HG02938 (cell line): Measurements from ENCODE around the gene CWF19L1.
"Not testable (repeated sequence)": the region's sequence is repeated elsewhere in the genome, so short reads cannot be mapped to it uniquely, and the experiment has no call there.

Experiments
- ATAC-seq: cut with Tn5 transposase; IDR thresholded peaks from one replicate; pipeline ENCODE4 v1.9.1; 2021; ENCODE audit warnings: mild to moderate bottlenecking, moderate library complexity; ENCODE audit not compliant: unreplicated experiment

CWF19L1 gene

GRCh38 chr10:100267239-100268104 lies at the start of gene CWF19L1:
CWF19L1 (minus strand) TSS chr10:100267638; CDS start chr10:100267593, 45 bp downstream.
- peak; percentile 65 for ATAC-seq

DNA sequence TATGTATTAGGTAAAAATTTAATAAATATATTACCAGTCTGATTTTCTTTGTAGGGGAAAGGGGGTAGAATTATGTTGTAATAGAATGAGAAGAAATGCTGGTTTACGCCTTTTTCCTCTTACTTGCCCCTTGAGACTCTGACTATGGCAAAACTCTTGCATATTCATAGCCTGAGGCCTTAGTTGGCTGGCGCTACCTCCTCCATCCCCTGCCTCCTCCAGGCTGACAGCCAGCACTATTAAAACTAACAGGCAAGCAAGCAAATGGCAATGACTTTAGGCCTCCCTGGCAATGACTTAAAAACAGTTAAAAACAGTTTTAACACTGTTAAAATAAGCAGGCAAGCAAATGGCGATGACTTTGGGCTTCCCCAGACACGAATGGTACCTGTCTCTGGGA lies 48.2 kb upstream of the CWF19L1 start:
- ATAC-seq, result no peak

DNA sequence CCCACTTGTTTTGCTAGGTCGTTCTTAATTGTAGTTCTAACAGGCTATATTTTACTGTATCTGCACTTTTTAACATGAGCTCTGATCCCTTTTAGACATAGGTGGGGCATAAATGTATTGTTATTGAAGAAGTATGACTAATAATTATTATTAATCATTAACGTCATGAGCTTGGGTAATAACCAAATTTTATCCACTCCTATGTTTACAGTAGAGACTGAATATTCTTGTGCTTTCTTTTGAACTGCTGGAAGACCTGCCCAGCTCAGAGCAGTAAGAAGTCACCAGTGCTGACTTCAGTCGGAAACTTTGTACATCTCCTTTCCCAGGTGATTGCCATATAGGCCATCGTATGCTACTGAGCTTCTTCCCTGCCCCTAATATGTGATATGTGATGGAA lies 43.9 kb upstream of the CWF19L1 start:
- no peak for ATAC-seq

DNA sequence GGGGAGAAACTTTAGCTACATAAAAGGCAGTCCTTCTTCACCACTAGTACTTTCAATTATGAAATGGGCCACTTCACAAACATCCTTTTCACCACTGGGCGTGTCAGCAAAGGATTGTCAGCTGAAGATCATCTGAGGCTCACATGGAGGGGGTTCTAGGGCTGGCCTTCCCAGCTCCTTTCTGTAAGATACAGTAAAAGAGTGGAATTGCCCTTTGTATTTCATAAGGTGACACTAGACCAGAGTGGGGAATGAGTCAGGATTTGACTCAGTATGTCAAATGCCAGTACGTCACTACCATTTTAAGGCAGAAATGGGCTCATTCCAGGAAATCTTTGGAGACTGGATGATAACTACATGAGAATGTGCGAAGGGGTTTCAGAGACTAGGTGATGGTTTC lies 40.2 kb upstream of the CWF19L1 start:
- no peak for ATAC-seq

GRCh38 chr10:100306861-100307260 lies 39.4 kb upstream of the CWF19L1 start:
- ATAC-seq, result no peak

GRCh38 chr10:100304414-100304813 lies 37.0 kb upstream of the CWF19L1 start:
- ATAC-seq, result no peak

GRCh38 chr10:100303724-100304319 lies 36.4 kb upstream of the CWF19L1 start:
- ATAC-seq, result no peak

DNA sequence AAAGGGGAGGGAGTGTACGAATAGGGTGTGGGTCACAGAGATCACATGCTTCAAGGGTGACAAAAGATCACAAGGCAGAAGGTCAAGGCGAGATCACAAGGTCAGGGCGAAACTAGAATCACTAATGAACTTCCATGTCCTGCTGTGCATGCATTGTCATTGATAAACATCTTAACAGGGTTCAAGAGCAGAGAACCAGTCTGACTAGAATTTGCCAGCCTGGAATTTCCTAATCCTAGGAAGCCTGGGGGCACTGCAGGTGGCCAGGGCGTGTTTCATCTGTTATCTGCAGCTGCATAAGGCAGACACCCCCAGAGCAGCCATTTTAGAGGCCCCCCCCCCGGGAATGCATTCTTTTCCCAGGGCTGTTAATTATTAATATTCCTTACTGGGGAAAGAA lies 33.7 kb upstream of the CWF19L1 start:
- not testable (repeated sequence) for ATAC-seq

GRCh38 chr10:100297242-100297641 lies 29.8 kb upstream of the CWF19L1 start:
- ATAC-seq, result no peak

- ATAC-seq, result no peak
These were observed 25.6 kb upstream of the CWF19L1 start for GRCh38 chr10:100293066-100293465.

- ATAC-seq, result not testable (repeated sequence)
These were observed 24.9 kb upstream of the CWF19L1 start for GRCh38 chr10:100292300-100292699.

DNA sequence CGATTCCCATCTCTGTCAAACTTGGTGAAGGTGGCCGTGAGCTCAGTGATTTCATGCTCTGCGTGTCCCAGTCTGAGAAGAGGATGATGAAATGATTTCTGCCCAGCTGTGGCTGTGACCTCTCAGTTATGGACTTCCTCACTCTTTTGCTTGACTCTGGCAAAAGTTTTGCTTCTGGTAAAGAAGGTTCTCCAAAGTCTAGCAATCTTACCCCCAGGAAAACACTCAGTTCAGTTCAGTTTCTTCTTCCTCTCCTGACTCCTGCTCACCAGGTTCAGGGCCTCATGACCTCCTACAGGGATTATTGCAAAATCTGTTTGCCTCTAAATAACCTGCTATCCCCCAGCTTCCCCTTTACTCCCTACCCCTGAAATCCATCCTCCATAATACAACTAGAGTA lies 23.9 kb upstream of the CWF19L1 start:
- no peak for ATAC-seq

DNA sequence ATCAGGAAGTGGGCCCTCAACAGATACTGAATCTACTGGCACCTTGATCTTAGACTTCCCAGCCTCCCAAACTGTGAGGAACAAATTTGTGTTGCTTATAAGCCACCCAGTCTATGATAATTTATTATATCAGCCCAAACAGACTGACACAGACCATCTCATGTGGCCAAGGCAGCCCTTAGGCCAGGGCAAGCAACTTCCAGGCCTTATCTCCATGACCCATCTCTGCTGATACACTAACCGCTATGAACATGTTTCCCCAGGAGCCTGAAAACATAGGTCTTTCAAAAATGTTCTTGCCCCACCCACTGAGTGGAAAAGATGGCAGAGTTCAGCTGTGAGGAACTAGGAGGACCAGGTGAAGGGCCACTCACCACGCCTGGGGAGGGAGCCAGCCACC lies 22.2 kb upstream of the CWF19L1 start:
- no peak for ATAC-seq

DNA sequence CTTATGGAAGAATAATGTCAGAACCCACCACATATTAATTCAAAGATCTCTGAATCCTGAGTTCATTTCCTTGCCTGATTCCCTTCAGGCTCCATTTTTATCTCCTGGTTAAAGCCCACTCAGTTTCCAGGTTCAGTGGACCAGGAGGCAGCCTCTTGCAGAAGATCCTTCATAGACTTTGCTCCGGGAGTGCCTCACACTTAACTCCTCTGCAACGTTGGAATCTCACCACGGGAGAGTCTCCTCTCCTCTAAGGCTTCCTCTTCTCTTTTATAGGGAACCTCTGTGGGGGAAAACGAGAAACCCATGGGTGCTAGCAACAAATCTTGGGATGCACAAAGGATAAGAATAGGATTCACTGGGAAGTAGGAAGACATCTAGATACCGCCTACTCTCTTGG lies 20.8 kb upstream of the CWF19L1 start:
- ATAC-seq, result no peak

GRCh38 chr10:100287756-100288155 lies 20.3 kb upstream of the CWF19L1 start:
- ATAC-seq, result no peak

DNA sequence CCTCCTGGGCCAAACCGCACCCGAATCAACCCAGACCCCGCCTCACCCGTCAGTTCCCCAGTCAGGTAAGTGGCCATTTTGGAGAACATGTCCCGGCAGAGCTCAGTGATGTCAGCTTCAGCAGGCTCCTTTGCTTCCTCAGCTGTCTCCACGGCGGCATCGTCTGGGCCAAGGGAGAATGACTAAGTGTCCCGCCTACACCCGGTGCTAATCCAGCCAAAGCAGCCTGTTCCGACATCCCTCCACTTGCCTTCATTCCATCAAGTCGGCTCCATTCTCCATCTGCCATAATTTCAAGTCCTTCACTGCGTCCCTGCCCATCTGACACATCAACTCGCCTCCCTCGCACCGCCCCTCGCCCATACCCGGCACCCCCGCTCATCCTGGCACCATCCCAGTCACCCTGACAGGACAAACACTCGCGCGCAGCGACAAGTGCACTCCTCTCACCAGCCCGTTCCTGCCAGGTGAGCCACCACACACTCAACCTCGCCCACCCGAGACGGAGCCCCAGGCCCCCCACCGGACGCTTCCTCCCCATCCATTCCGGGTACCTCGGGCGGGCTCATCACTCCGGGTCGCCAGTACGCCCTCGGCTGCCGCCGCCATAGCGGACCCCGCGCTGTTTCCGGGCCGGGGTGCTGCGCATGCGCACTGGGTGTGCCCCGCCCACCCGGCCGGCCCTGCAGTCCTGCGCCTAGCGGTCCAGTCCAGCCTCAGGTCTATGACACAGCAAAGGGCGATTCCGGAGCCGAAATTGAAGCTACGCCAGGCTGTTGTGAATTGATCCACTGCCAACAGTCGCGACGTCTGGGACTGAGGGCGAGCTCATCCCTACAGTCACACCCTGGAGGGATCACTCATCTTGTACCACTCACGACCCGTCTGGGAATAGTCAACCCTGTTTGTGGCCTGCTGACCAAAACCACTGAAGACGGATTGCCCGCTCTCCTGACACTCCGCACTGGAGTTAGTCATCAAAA lies 18.9 kb upstream of the CWF19L1 start, which contains the start of gene BLOC1S2:
Gene BLOC1S2, minus strand, starts transcription at position 630 of the 983 bp plus-strand sequence. Its CDS starts 21 bp downstream, at position 609.
- peak; percentile 85 for ATAC-seq

- not testable (repeated sequence) for ATAC-seq
These were observed 17.9 kb upstream of the CWF19L1 start for GRCh38 chr10:100285326-100285725.

DNA sequence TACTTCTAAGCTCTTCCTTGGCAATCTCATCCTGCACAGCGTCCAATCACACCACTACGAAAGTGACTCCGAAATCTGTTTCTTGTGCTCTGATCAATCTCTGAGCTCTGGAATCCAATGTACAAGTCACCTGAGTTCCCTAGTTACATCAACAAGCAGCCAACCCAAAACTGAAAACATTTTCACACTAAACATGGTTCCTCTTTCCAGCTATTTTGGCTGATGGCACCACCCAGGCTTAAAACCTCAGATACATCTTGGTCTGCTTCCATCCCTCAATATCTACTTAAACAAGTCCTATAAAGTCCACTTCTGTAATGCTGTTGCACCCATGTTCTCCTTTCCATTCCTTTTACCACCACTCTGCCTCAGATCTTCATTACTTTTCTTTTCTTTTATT lies 15.5 kb upstream of the CWF19L1 start:
- no peak for ATAC-seq

GRCh38 chr10:100276971-100277370 lies 9.5 kb upstream of the CWF19L1 start:
- not testable (repeated sequence) for ATAC-seq

DNA sequence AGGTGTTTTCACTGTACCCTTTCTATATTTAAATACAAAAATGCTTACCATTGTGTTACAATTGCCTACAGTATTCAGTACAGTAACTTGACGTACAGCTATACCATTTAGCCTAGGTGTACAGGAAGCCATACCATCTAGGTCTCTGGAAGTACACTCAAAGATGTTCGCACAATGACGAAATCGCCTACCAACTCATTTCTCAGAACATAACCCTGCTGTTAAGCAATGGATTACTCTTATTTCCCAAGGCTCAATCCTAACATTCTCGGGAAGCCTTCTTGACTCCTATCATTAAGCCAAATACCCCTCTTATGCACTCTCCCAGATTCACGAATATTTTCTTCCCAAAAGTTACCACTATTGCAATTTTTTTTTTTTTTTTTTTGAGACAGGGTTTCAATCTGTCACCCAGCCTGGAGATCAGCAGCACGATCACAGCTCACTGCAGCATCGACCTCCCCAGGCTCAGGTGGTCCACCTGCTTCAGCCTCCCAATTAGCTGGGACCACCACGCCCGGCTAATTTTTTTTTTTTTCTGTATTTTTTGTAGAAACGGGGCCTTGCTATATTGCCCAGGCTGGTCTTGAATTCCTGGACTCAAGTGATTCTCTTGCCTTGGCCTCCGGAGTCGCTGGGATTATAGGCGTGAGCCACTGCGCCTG lies 1.5 kb downstream of the CWF19L1 start:
- ATAC-seq, result no peak
